ENCODE measurements around the gene HNRNPC. TPM values are rescaled to one million over a fixed set of nuclear protein-coding genes. Genes with fewer than 3 reads are reported as not detected.

The HNRNPC gene
- total RNA-seq, 1 donor from 2014 or later, result 273 TPM

GRCh38 chr14:21199611-21200560 is 69.4 kb downstream of the HNRNPC start:
- Histone ChIP-seq H3K27me3 (ENCODE audit: low read depth) (no peaks in the 10 kb centered on the region), H3K4me3 (no peak overlapping the region), H3K27ac (replicated peaks) (no peak overlapping the region), H3K4me1 (no peaks in the 10 kb centered on the region), H3K36me3 (peaks cover 7% of the 10 kb centered on the region), H3K9me3 (replicated peaks) (peaks cover 12% of the 10 kb centered on the region)
- no peak for DNase-seq
- TF ChIP-seq CTCF (IDR thresholded peaks at IDR 0.05; ENCODE audit: borderline replicate concordance), result no peak
- intact Hi-C loops (cut with micrococcal nuclease), result no loop called here

- Histone ChIP-seq H3K4me3 (no peak overlapping the region), H3K4me1 (no peaks in the 10 kb centered on the region), H3K9me3 (replicated peaks) (peaks cover 12% of the 10 kb centered on the region), H3K36me3 (no peaks in the 10 kb centered on the region), H3K27ac (replicated peaks) (no peak overlapping the region), H3K27me3 (ENCODE audit: low read depth) (no peaks in the 10 kb centered on the region)
- TF ChIP-seq CTCF (IDR thresholded peaks at IDR 0.05; ENCODE audit: borderline replicate concordance), result no peak
- no peak for DNase-seq
- intact Hi-C loops (cut with micrococcal nuclease), result no loop called here
These were observed 71.6 kb downstream of the HNRNPC start for GRCh38 chr14:21197418-21198205.

- Histone ChIP-seq H3K4me1 (peaks cover 14% of the 10 kb centered on the region), H3K27ac (replicated peaks) (no peak overlapping the region), H3K27me3 (ENCODE audit: low read depth) (no peaks in the 10 kb centered on the region), H3K4me3 (no peak overlapping the region), H3K9me3 (replicated peaks) (peaks cover 12% of the 10 kb centered on the region), H3K36me3 (no peaks in the 10 kb centered on the region)
- TF ChIP-seq CTCF (IDR thresholded peaks at IDR 0.05; ENCODE audit: borderline replicate concordance), result no peak
- no peak for DNase-seq
- intact Hi-C loops (cut with micrococcal nuclease), result no loop called here
These were observed 74.6 kb downstream of the HNRNPC start for GRCh38 chr14:21194597-21194996.

GRCh38 chr14:21192875-21193535 is 76.2 kb downstream of the HNRNPC start:
- peaks cover 12% of the 10 kb centered on the region for H3K9me3 ChIP-seq (replicated peaks)
- no peaks in the 10 kb centered on the region for H3K36me3 ChIP-seq
- intact Hi-C loops (cut with micrococcal nuclease), result no loop called here
- no peak for TF ChIP-seq CTCF (IDR thresholded peaks at IDR 0.05; ENCODE audit: borderline replicate concordance)
- no peak overlapping the region for H3K27ac ChIP-seq (replicated peaks)
- DNase-seq, result no peak
- no peaks in the 10 kb centered on the region for H3K27me3 ChIP-seq (ENCODE audit: low read depth)
- no peak overlapping the region for H3K4me3 ChIP-seq
- peaks cover 14% of the 10 kb centered on the region for H3K4me1 ChIP-seq

GRCh38 chr14:21192447-21192822 is 76.8 kb downstream of the HNRNPC start:
- H3K27ac ChIP-seq (replicated peaks), result no peak overlapping the region
- DNase-seq, result no peak
- H3K4me3 ChIP-seq, result peak overlapping the region; percentile 57
- intact Hi-C loops (cut with micrococcal nuclease), result no loop called here
- no peak for TF ChIP-seq CTCF (IDR thresholded peaks at IDR 0.05; ENCODE audit: borderline replicate concordance)
- H3K36me3 ChIP-seq, result no peaks in the 10 kb centered on the region
- H3K4me1 ChIP-seq, result peaks cover 14% of the 10 kb centered on the region
- H3K27me3 ChIP-seq (ENCODE audit: low read depth), result no peaks in the 10 kb centered on the region
- peaks cover 8% of the 10 kb centered on the region for H3K9me3 ChIP-seq (replicated peaks)

Data from left ventricle myocardium inferior (tissue), 1 donor.